Suprapubic skin (tissue), 4 donors: Measurements from ENCODE around the gene DST. TPM values are rescaled to one million over a fixed set of nuclear protein-coding genes. Genes with fewer than 3 reads are reported as not detected.

Experiments used
- DNase-seq, 2 donors: peaks; one replicate each; pipeline ENCODE4 v3.0.0-alpha.2; 2019; ENCODE audit warnings: low spot score in 2 of 2
- H3K27ac ChIP-seq: fragments of 200-600 bp; sonication (generic); one replicate; pipeline ENCODE4 v1.5.1; 2019
- H3K27me3 ChIP-seq: fragments of 200-600 bp; sonication (generic); one replicate; pipeline ENCODE4 v1.5.1; 2019
- H3K36me3 ChIP-seq: fragments of 200-600 bp; sonication (generic); one replicate; pipeline ENCODE4 v1.5.1; 2019
- H3K4me1 ChIP-seq: fragments of 200-600 bp; sonication (generic); one replicate; pipeline ENCODE4 v1.5.1; 2019
- H3K4me3 ChIP-seq: fragments of 200-600 bp; sonication (generic); one replicate; pipeline ENCODE4 v1.5.1; 2019; ENCODE audit warnings: mild to moderate bottlenecking
- H3K9me3 ChIP-seq: fragments of 200-600 bp; sonication (generic); one replicate; pipeline ENCODE4 v1.5.1; 2019
- EP300 ChIP-seq: sonication (generic); formaldehyde crosslinking; IDR thresholded peaks from one replicate; pipeline ENCODE4 v1.6.1; 2017; ENCODE audit warnings: antibody characterized with exemption
- POLR2A ChIP-seq, 2 donors: fragments of 450-650 bp; IDR thresholded peaks; one replicate each; pipeline ENCODE4 v1.6.1; 2017; ENCODE audit warnings: antibody characterized with exemption in 2 of 2, mild to moderate bottlenecking in 2 of 2, moderate library complexity in 2 of 2
- POLR2AphosphoS5 ChIP-seq, 3 donors: sonication (generic); formaldehyde crosslinking; IDR thresholded peaks; one replicate each; pipeline ENCODE4 v1.6.1; 2017; ENCODE audit warnings: antibody characterized with exemption in 3 of 3
- WGBS: methylation state at CpG from one replicate; pipeline ENCODE4 v1.1.5; 2018; 5-methylcytosine and 5-hydroxymethylcytosine counted together
- total RNA-seq, 4 donors: library from RNA; depleted of rRNA; stranded (reverse); fragments of >200 nt; gene quantifications; one replicate each; pipeline ENCODE4 v1.1.0, GENCODE V29; 2016
- TF ChIP-seq, protein P1 (sequence below), 2 donors: fragments of 200-600 bp in 1 of 2; fragments of 450-650 bp in 1 of 2; sonication (generic) in 1 of 2; IDR thresholded peaks; one replicate each; pipeline ENCODE4 v1.5.1; 2016 to 2019; ENCODE audit warnings: antibody characterized with exemption in 2 of 2, mild to moderate bottlenecking in 1 of 2, moderate library complexity in 1 of 2

Gene DST
- total RNA-seq, 4 donors from 2014 or later: 637 to 1,048 (median 751) TPM

DNA sequence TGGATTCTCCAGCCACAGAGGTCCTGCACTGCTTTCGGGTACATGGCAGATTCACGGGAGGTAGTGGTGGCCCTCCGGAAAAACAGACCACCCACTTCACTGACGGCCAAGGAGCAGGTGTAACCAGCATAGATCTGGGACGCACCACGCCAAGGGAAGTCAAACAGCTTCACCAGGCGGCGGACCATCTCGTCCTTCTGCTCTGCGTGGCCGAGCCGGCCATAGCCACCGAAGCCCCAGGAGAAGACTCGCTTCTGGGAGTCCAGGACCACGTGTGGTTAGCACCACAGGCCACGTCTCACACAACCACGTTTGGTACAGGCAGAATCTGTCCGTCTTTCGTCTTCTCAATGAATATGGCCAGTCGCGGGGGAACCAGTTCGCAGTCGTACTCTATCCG, 210.5 kb downstream of the DST start:
- Histone ChIP-seq H3K9me3 (no peaks in the 10 kb centered on the region), H3K4me3 (no peak overlapping the region), H3K4me1 (no peaks in the 10 kb centered on the region), H3K36me3 (no peaks in the 10 kb centered on the region), H3K27ac (no peak overlapping the region), H3K27me3 (no peaks in the 10 kb centered on the region)
- WGBS: 97% methylated on average over 24 of the region's 24 CpGs
- no peak for TF ChIP-seq POLR2A (IDR thresholded peaks at IDR 0.05)
- TF ChIP-seq, protein P1, sequence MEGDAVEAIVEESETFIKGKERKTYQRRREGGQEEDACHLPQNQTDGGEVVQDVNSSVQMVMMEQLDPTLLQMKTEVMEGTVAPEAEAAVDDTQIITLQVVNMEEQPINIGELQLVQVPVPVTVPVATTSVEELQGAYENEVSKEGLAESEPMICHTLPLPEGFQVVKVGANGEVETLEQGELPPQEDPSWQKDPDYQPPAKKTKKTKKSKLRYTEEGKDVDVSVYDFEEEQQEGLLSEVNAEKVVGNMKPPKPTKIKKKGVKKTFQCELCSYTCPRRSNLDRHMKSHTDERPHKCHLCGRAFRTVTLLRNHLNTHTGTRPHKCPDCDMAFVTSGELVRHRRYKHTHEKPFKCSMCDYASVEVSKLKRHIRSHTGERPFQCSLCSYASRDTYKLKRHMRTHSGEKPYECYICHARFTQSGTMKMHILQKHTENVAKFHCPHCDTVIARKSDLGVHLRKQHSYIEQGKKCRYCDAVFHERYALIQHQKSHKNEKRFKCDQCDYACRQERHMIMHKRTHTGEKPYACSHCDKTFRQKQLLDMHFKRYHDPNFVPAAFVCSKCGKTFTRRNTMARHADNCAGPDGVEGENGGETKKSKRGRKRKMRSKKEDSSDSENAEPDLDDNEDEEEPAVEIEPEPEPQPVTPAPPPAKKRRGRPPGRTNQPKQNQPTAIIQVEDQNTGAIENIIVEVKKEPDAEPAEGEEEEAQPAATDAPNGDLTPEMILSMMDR (IDR thresholded peaks at IDR 0.05): no peak
- no peak for TF ChIP-seq POLR2AphosphoS5 (IDR thresholded peaks at IDR 0.05)
- TF ChIP-seq EP300: no peak
- DNase-seq: no peak

DNA sequence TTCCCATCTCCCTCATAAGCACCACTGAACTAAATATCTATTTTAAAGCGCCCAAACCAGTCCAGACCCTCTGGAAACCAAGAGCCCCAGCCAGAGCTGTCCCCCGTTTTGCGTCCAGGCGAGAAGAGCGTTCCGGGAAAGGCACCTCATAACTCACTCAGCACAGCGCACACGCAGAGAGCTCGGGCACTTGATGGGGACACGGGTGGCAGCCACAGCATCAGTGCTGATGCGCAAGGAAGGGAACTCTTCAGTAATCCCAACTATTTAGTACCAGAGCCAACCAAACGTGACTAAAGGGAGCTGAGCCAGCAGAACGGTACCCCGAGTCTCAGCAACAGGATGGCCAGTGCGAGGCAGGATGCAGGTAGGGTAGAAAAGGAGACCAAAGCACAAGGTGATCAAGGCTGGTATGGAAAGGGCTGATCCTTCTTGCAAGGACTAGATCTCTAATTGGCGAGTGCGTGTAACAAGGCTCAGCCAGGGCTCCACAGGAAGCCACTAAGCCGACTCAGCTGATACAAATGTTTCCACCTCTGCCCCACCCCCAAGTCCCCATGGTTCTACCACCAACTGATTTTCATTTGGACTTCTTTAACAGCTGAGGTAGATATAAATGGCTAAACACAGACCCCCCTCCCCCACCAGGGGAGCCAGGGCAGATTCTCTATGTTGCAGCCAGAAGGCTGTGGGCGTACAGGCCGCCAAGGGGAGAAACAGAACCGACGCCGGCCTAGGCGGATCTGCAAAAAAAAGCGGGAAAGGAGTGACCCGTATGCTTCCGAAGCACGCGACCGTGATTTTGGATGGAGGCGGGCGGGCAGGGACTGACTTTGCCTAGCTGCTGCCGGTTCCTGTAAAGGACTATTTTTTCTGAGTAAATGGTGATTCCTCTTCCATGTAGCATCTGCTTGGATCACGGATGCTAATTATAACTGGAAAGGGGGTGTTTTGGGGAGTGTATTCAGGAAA, 211.8 kb downstream of the DST start:
- no peak for DNase-seq

GRCh38 chr6:56424542-56425083, 218.1 kb downstream of the DST start:
- Histone ChIP-seq H3K9me3 (no peaks in the 10 kb centered on the region), H3K36me3 (no peaks in the 10 kb centered on the region), H3K27me3 (no peaks in the 10 kb centered on the region), H3K27ac (no peak overlapping the region), H3K4me1 (no peaks in the 10 kb centered on the region), H3K4me3 (no peak overlapping the region)
- DNase-seq: no peak
- WGBS: 83% methylated on average over 4 of the region's 4 CpGs
- no peak for TF ChIP-seq POLR2AphosphoS5 (IDR thresholded peaks at IDR 0.05)
- TF ChIP-seq, protein P1 (IDR thresholded peaks at IDR 0.05): no peak
- TF ChIP-seq POLR2A (IDR thresholded peaks at IDR 0.05): no peak
- no peak for TF ChIP-seq EP300

More for the DNA sequence above, 211.8 kb downstream of the DST start:
- H3K27ac ChIP-seq: no peak overlapping the region
- TF ChIP-seq, protein P1 (IDR thresholded peaks at IDR 0.05): no peak
- TF ChIP-seq EP300 (no peak), POLR2AphosphoS5 (IDR thresholded peaks at IDR 0.05) (no peak), POLR2A (IDR thresholded peaks at IDR 0.05) (no peak)
- H3K36me3 ChIP-seq: no peaks in the 10 kb centered on the region
- no peaks in the 10 kb centered on the region for H3K4me1 ChIP-seq
- no peak overlapping the region for H3K4me3 ChIP-seq
- no peaks in the 10 kb centered on the region for H3K27me3 ChIP-seq
- no peaks in the 10 kb centered on the region for H3K9me3 ChIP-seq
- WGBS: 90% methylated on average over 34 of the region's 34 CpGs

DNA sequence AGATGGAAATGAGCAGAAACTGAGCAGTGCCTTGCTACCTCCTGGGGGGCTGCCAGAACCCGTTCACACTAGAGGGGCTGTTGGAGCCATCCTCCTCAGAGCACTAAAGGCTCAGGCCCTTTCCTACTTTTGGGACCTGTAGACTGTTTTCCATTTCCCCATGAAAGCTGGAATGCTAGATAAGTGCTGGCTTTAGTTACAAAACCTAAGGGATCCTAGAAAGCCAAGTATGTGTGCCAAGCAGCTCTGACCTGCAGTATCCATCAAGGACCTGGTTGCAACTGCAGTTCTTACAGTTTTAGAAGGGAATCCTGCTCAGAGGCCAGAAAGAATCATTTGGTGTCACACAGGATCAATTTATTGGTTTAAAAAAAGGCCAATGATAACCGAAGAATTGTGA, 218.6 kb downstream of the DST start:
- H3K4me1 ChIP-seq: no peaks in the 10 kb centered on the region
- no peaks in the 10 kb centered on the region for H3K9me3 ChIP-seq
- no peak overlapping the region for H3K4me3 ChIP-seq
- H3K36me3 ChIP-seq: no peaks in the 10 kb centered on the region
- 74% methylated on average over 2 of the region's 2 CpGs for WGBS
- TF ChIP-seq EP300 (no peak), POLR2A (IDR thresholded peaks at IDR 0.05) (no peak), POLR2AphosphoS5 (IDR thresholded peaks at IDR 0.05) (no peak)
- TF ChIP-seq, protein P1 (IDR thresholded peaks at IDR 0.05): no peak
- DNase-seq: no peak
- no peak overlapping the region for H3K27ac ChIP-seq
- H3K27me3 ChIP-seq: no peaks in the 10 kb centered on the region

- DNase-seq: no peak
- Histone ChIP-seq H3K27me3 (no peaks in the 10 kb centered on the region), H3K36me3 (no peaks in the 10 kb centered on the region), H3K4me1 (no peaks in the 10 kb centered on the region), H3K9me3 (no peaks in the 10 kb centered on the region), H3K4me3 (no peak overlapping the region), H3K27ac (no peak overlapping the region)
- TF ChIP-seq POLR2A (IDR thresholded peaks at IDR 0.05) (no peak), POLR2AphosphoS5 (IDR thresholded peaks at IDR 0.05) (no peak), EP300 (no peak)
- TF ChIP-seq, protein P1 (IDR thresholded peaks at IDR 0.05): no peak
- 42% methylated on average over 3 of the region's 3 CpGs for WGBS
These were observed 222.4 kb downstream of the DST start for GRCh38 chr6:56420296-56420695.
